NCI-H69 (cell line): ENCODE measurements around the gene UROC1.

Source experiments
- DNase-seq: peaks from one replicate; lab custom pipeline; 2025; lab: John Stamatoyannopoulos, UW

Gene UROC1

DNA sequence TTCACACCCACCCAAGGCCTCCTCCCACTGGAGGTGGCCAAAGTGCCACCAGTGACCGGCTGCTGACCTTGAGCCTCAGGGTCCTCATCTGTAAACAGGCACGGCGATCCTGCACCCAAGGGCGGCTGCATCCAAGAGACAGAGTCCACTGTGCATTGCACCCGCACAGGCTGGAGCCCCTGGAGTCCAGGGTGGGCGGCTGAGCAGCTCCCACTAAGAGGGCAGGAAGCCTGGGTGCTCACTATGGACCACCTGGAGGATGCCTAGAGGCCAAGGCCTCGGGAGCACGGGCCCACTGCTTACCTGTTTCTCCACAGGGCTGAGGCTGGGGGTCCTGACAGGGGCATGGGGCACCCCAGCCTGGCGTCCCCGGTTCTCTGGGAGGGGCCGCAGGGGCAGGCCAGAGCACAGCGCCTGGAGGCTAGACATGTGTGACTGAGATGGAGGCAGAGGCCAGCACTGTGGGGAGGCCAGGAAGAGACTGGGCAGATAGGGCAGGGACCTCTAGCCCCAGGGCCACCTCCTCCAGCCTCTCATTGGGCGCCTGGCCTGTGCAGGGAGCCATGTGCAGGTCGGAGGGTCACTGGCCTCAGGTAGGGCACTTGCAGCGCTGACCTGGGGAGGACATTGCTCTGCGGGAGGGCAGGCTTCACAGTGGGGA is at the start of gene UROC1:
TSS of gene UROC1 (minus strand) at position 483 of the 661 bp plus-strand sequence. CDS start at position 429, 54 bp downstream.
- DNase-seq = no peak

DNA sequence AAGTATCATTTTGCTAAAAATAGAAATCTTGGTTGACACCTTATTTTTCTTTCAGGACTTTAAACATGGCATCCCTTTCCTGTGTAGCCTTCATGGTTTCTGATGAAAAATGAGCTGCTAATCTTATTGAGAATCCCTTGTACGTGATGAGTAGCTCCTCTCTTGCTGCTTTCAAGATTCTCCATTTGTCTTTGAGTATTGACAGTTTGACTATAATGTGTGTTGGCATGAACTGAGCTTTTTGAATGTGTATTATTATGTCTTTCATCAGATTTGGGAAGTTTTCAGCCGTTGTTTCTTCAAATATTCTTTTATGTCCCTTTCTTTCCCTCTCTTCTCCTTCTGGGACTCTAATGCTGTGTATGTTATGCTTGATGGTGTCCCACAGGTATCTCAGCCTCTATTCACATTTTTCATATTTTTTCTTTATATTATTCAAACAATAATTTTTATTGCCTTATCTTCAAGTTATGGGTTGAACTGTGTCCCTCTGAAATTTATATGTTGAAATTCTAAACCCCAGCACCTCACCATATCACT is 45.2 kb upstream of the UROC1 start:
- DNase-seq = no peak

DNA sequence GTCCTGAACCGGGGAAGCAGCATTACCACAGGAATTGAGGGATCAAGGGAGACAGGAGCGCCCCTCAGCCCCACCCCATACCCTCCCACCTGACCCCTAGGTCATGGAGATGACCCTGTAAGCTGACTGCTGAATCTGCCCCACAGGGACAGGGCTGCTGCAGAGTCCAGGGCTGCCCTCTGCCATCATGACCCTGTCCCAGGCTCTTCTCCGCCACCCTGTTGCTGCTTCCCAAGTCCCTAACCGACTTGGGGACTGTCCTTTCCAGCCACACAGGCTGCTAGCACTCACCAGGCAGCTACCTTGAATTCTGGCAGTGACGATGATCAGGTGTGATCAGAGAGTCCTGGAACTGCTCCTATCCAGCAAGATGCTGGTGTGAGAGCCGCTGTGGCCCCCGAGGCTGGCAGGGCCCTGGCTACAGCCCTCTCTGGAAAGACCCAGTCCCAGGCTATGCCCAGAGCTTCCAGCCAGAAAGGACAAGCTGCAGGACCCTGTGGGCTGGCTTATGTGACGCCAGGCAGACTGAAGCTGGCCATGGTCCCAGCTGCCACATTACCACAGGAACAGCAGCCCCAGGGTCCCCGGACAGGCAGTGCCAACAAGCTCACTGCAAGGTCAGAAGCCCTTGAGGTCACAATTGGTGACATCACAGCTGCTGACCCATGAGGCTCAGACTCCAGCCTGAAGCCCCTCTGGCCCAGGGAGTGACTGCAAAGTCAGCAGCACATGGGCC is 40.9 kb upstream of the UROC1 start, which contains the start of gene C3orf22:
TSS of gene C3orf22 (minus strand) at position 597 of the 736 bp plus-strand sequence. CDS start 5,542 bp downstream, outside the sequence.
- DNase-seq = no peak

DNA sequence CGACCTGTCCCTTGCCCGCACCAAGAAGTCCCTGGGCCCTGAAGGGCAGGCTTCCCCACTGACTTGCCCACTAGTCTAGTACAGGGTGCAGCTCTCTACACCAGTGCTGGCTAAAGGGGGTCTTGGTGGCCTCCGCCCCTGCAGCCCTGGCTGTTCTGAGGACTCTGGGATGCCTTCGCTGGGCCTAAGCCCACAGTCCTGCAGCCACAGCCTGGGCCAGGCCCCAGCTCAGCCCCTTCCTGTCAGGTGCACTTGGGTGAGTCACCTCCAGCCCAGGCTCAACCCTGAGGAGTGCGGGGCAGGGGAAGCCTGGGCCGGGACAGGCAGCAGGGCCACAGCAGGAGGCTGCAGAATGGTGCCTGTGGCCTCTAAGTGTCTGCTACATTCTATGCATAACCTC is 40.2 kb upstream of the UROC1 start:
- no peak for DNase-seq

DNA sequence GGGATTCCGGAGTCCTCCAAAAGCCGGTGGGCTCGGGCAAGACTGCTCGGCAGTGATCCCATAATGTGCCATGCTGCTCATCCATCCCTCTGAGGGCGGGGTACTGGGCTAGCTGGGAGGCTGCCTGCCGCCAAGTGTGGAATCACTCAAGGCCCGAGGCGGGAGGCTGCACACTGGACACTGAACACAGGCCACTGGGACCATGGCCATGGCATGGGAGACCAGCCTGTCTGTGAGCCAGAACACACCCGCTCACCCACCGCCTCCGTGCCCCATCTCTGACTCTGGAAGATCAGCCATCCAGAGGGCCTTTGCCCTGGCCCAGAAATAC is 39.8 kb upstream of the UROC1 start:
- no peak for DNase-seq

DNA sequence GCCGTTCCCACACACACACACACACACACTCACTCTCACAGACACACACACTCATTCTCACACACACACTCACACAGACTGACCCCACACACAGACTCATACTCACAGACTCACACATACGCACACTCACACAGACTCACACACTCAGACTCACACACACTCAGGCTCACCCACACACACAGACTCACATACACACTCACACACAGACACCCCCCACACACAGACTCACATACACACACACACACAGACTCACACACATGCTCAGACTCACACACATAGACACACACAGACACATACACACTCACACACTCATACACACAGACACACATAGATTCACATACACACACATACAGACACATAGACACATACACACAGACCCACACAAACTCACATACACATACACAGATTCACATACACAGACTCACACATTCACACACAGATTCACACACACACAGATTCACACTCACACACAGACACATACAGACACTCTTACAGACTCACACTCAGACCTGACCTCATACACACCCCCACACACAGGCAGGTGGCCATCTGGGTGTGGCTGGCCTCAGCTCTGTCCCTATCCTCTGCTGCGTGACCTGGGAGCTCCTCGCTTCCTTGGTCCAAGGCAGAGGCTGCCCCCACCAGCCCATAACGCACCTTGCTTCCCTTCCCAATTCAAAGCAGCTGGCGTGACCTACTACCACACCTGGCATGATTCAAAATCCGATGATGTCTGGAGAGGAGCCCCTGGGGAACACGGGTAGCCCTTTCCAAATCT is 39.3 kb upstream of the UROC1 start:
- DNase-seq = no peak

DNA sequence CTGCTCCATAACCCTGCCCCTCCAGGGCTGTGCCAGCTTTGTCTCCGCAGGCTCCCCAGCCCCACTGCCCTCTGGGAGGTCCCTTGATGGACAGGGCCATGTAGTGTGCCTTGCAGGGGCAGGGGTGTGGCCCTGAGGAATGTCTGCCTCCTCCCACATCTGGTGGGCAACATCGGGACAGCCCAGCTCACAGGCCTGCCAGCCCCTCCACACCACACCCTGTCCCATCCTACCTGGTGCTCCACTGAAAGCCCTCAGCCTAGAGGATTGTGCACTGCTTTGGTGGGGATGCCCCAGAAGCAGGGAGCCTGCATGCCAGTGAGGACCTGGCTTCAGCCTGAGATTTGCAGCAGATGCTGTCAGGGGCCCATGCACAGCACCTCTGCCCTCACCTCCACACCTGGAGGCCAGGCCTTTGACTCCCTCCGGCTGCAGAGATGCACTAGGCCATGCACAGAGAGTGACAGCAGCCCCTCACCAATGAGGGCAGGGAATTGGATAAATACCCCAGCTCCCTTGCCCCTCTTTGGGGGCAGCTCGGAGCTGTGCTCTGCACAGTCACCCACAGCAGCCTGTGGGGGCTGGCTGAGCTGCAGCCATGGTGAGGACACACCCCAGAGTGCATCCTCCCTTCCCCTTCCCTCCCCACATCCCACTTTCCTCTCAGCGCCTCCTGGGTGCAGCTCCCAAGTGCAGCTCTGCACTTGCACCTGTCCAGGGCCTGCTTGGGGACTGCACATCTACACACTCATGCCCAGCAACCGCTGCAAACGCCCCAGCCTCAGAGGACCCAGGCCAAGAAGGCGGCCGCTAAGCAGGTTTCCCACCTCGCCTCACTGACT is 38.4 kb upstream of the UROC1 start:
- DNase-seq = no peak

DNA sequence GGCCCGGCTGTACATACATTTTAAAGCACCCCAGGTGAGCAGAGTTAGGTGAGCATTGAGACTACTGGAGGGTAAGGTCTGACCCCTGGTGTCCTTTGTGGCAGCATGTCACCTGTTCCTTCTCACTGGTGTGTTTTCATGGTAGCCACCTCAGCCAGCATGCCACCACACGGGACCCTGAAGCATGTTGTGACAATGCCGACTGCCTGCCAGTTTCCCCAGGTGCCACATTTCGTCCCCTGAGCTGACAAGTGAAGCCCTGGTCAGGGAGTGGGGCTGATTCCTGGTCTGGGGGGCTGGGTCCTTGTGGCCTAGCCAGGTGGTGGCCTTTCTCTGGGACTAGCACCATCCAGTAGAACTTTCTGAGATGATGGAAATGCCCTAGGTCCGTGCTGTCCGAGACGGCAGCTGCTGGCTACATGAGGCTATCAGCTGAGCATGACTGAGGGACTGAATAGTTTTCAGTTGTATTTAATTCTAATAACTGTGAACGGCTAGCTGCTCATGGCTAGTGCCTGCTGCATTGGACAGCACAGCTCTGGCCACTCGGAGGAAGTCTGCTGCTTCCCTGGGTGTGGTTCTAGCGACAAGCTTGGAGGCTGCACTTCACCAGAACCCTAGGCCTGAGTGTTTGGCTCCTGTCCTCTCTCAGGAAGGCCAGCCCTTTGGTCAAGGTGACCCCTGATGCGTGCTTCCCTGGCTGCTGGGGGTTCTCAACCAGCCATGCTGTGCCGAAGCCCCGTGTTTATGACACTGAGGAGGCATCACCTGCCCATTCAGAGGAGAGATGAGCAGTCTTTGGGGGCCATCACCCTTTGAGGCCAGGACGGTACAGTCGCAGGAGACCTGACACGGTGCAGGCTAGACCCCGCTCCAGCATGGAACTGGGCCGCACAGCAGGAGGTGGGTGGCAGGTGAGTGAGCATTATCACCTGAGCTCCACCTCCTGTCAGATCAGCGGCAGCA is 37.3 kb upstream of the UROC1 start:
- DNase-seq = no peak

DNA sequence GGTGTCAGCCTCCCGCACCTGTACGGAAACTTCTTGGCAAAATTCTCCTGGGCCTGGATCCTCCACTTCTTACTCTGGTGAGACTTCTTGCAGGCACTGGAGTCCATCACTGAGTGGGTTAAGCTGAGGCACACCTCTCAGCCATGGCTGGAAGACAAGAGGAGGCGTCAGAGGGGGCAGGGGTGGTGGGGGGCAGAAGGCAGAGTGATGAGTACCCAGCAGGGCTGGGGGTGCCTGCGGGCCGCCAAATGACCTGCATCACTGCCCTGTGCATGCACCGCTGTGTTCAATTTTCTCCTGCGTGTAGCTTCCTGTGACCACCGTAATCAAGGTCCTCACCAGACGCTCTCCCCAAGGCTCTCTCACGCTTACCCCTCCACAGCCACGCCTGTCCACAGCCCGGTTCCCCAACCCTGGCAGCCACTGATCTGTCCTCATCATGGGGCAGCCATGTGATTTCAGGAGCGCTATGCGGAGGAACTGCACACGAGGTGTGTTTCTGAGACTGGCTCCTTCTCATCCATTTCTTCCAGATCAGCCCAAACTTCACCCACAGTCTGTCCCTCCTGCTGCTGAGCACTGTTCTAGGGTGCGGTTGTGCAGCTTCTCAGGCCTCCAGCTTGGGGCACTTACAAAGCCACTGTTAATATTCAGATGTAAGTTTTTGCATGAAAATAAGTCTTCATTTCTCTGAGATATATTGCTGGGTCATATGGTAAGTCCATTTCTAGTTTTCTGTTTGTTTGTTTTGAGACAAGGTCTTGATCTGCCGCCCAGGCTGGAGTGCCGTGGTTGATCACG is 35.9 kb upstream of the UROC1 start:
- DNase-seq = no peak

DNA sequence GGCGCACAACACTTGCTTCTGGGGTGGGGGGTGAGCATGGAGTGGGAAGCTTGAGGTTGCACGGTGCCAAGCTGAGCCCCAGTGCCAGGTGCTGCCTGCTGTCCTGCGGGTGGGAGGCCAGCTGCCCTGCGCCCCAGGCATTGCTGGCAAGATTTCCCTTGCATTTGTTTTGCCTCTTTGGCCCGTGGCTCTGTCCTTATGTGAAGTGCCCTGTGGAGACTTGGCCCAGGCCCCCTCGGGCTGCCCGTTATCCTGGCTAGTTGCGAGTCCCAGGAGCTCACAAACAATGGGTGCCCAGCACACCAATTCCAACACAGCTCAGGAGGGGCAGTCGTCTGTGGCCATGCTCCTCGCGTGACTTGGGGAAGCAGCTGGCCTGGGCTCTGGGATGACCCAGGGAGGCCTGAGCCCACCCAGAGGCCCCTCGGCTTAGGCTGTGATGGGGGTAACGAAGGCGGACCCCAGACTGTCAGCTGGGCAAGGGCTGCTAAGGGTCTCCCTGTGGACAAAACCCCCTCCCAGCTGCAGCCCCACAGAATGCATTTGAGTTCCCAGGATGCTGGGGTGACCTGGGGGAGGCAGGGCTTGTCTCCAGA is 35.2 kb upstream of the UROC1 start:
- DNase-seq = peak; percentile 27

DNA sequence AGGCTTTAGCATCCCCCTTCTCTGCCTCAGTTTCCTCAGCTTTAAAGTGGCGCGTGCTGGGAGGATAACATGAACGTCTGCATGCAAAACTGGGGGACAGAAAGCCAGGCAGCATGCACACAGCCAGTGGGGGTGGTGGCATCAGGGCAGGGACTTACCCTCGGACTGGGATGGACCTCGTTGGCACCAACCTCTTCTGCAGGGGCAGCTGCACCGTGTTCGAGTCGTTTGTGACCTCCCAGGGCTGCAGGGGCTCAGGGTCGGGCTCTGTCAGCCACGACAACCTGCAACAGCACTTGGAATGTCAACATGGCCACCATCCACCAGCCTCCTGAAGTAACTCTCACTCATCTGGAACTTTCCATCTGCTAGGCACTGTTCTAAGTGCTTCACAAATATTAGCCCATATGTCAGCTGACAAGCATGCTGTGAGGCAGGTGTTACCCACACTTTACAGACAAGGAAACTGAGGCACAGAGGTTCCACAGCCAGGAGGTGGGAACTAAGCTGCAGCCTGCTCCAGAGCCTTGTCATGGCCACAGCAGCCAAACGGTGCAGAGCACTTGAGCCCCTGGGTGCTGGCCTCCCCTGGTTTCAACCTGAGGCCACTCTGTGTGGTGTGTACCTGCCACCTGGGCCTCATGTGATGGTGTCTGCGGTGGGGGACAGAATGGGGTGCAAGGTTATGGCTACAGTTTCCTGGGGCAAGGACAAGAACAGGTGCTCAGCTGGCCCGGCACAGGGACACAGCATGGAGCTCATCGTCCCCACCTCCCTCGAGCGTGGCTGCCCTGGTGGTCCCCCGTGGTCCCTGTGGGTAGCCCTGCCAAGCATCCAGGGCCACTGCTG is 34.5 kb upstream of the UROC1 start:
- no peak for DNase-seq

DNA sequence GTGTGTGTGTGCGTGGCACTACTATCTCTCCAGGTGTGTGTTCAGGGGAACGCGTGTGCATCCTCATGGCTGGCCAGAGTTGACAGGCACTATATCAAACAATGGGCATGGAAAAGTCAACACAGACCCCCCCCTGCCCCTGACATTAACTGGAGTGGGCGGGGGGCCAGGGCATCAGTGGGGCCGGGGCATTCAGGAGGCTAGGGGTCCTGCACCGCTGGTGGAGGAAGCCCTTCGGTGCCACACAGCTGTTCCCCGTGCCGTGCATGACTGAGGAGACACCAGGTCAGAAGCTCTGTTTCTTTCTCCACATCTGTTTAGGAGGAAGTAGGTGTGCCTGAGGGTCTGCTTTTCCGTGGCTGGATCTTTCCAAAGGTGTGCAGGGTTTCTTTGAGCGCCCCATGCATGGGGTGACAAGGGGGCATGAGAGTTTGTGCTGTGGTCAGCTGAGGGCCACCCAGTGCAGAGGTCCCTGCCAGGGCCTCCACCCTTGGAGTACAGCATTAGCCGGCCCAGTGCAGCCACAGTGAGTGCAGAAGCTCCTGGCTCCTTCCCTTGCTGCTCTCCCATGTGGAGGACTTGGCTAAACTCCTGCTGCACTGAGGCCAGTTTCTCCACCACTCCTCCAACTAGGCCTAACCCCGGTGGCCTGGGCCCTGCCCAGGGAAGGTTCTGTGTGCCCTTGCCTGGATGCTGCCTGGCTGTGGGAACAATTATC is 33.7 kb upstream of the UROC1 start:
- DNase-seq = peak; percentile 34

DNA sequence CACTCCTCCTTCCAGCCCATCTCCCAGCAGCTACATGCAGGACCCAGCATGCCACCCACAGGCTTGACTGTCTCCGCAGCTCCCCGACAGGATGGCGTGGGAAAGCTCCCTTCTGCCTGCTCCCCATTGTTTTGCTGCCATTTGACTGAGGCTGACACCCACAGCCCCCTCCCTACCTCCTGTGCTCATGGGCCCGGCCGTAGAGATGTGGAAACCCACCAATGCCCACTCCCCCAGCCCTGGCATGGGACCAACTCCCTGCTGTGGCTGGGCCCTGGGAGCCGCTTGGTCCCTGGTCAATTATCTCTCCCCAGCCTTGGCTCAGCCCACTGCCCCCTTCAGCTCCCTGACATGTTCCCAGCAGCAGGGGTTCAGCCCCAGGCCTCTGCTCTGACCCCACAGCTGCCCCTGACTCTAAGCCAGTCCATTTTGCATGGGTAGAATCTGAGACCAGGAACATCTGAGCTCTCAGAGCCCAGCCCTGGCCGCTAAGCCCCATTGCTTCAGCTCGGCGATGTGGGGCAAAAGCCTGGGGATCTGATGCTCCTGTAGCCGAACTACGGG is 33.0 kb upstream of the UROC1 start:
- DNase-seq = peak; percentile 74

DNA sequence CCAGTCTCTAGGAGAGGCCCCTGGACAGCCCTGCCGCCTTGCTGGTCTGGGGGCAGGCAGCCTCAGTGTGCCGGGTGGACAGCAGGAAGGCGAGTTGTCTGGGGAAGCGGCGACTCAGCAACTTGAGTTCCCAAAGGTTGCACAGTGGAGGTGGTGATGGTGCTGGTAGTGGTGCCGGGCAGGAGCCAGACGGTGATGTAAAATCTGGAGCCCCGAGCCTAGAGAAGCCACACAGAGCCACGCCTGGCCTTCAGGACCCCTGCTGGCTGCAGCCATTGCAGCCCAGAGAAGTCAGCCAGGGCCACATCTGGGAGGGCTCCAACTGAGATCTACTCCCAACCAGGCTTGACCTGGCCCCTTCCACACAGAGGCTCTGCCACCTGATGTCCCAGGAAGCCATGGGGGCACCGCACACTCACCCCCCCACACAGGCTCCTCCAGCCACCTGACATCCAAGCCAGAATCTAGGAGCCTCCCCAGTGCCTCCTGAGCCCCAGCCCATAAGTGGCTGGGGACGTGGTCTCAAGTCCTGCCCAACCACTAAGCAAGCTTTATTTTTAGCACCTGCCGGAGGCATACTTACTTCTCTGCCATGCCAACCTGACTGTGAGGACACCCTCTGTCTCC is 32.4 kb upstream of the UROC1 start:
- DNase-seq = peak; percentile 61

DNA sequence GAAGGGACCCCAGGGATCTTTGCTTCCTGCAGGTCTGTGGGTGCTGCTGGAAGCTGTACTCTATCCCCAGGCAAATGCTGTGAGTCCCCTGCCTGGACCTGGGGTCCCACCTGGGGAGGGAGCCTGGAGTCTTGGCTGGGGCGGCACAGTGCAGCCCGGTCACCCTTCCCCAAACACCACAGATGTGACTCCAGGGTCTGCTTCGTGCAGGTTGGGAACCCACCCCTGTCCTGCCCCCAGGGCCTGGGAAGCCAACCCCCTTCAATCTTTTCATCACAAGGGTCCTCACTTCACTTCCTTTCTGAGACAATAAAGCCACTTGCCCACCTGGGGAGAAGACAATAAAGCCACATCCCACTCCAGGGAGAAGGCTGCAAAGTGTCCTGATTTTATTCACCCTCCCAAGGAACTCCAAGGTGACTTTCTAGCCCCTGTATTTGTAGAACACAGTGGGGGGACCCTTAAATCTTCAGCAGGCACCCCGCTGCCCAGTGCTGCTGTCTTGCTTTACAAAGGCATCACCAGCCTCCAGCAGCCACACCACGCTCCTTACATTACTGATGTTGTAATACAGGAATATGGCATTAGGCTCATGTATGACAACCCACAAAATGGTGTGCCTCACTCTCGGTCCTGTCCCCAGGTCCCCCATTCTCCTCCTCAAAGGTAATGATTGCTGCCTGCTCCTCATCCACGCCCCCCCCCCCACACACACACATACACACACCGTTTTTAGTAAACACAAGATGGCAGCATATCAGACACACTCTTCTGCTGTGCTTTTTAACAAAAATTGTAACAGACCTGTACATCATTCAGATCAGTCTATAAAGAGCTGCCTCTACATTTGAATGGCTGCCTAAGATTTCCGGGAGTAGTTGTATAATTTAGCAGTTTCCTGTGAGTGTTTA is 31.2 kb upstream of the UROC1 start:
- peak; percentile 44 for DNase-seq

DNA sequence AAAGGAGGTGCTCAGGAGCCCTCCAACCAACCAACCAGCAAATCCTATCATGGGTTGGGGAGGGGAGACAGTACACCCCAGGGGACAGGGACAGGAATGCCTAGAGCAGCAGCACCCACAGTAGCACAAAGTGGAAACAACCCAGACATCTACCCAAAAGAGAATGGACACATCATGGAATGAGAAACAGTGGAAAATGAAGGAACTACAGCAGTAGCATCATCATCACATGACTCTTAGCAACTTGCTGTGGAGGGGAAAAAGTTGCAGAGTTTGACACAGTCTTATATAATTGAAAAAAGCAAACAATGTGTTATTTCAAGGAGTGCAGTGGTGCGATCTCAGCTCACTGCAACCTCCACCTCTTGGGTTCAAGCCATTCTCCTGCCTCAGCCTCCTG is 30.1 kb upstream of the UROC1 start:
- no peak for DNase-seq
